Retina (tissue), 1 donor: Measurements from ENCODE around the gene CDH23.

ENCODE experiments used
- DNase-seq: peaks from one replicate; pipeline ENCODE4 v3.0.0-alpha.2; 2016

The CDH23 gene

GRCh38 chr10:71735709-71736569, 339.2 kb downstream of the CDH23 start:
- no peak for DNase-seq

- no peak for DNase-seq
These were observed 339.8 kb downstream of the CDH23 start for GRCh38 chr10:71736570-71736952.

- no peak for DNase-seq
These were observed 340.5 kb downstream of the CDH23 start for GRCh38 chr10:71737001-71737833.

- DNase-seq, result no peak
These were observed 341.1 kb downstream of the CDH23 start for GRCh38 chr10:71737834-71738197.

- no peak for DNase-seq
These were observed 342.7 kb downstream of the CDH23 start for GRCh38 chr10:71739358-71739900.

- DNase-seq, result no peak
These were observed 343.4 kb downstream of the CDH23 start for GRCh38 chr10:71740069-71740653.

GRCh38 chr10:71741029-71741428, 344.3 kb downstream of the CDH23 start:
- DNase-seq, result no peak

GRCh38 chr10:71741671-71742070, 345.0 kb downstream of the CDH23 start:
- no peak for DNase-seq

- DNase-seq, result no peak
These were observed 345.8 kb downstream of the CDH23 start for GRCh38 chr10:71742301-71743088.

GRCh38 chr10:71743089-71743838, 346.5 kb downstream of the CDH23 start:
- no peak for DNase-seq

GRCh38 chr10:71743866-71744265, 347.1 kb downstream of the CDH23 start:
- DNase-seq, result no peak

- DNase-seq, result no peak
These were observed 348.4 kb downstream of the CDH23 start for GRCh38 chr10:71744897-71745663.

- no peak for DNase-seq
These were observed 349.0 kb downstream of the CDH23 start for GRCh38 chr10:71745664-71746250.

- DNase-seq, result no peak
These were observed 349.8 kb downstream of the CDH23 start for GRCh38 chr10:71746344-71747037.

- no peak for DNase-seq
These were observed 350.4 kb downstream of the CDH23 start for GRCh38 chr10:71747039-71747531.

GRCh38 chr10:71747551-71748523, 351.1 kb downstream of the CDH23 start:
- no peak for DNase-seq

GRCh38 chr10:71748671-71749191, 352.0 kb downstream of the CDH23 start:
- no peak for DNase-seq

GRCh38 chr10:71749396-71749795, 352.7 kb downstream of the CDH23 start:
- DNase-seq, result no peak
